Measurements from ENCODE around the gene CFAP99. TPM values are rescaled to one million over a fixed set of nuclear protein-coding genes. Genes with fewer than 3 reads are reported as not detected.

The CFAP99 gene
- total and polyA plus RNA-seq, 2 of the 8 experiments (the other 6 are each of a cell fraction or from before 2014, with no cell fraction given) = not detected

GRCh38 chr4:2395038-2395437 lies 23.7 kb upstream of the CFAP99 start:
- ChIA-PET POLR2A (ENCODE audit: partially characterized antibody) (interaction anchor here (1.4 to 1.5 kb wide), 2 partner anchors 20 to 74 kb away, joined by 3 to 5 read pairs; partner anchors contain the start of gene RNF4), CTCF (ENCODE audit: partially characterized antibody) (interaction anchor here (1.2 to 3.6 kb wide), 3 partner anchors 9 to 33 kb away, joined by 3 to 18 read pairs (median 3); no protein-coding TSS in a partner anchor)
- no peak overlapping the region for H2AFZ ChIP-seq (ENCODE audit: low read length)
- H4K20me1 ChIP-seq (replicated peaks in 1 of 2; ENCODE audit: control insufficient read depth in 1 of 2, insufficient read depth in 2 of 2, low read length in 2 of 2) = no peaks in the 10 kb centered on the region
- no peaks in the 10 kb centered on the region for H3K79me2 ChIP-seq (ENCODE audit: control insufficient read depth in 1 of 2, insufficient read depth in 2 of 2, low read length in 2 of 2)
- H3K9ac ChIP-seq (replicated peaks in 1 of 4; ENCODE audit: extremely low read depth in 1 of 4, low read depth in 3 of 4, low read length in 3 of 4) = no peak overlapping the region
- TF ChIP-seq GTF2F1 (IDR thresholded peaks at IDR 0.05; ENCODE audit: borderline replicate concordance, low read depth, low read length) (no peak), SIRT6 (IDR thresholded peaks at IDR 0.05; ENCODE audit: low read length) (no peak), SP4 (IDR thresholded peaks at IDR 0.05; ENCODE audit: low read length) (no peak), EGR1 (IDR thresholded peaks at IDR 0.05; ENCODE audit: borderline replicate concordance, low read depth, low read length) (no peak), CREB1 (IDR thresholded peaks at IDR 0.05) (no peak), SIX5 (IDR thresholded peaks at IDR 0.05; ENCODE audit: low read depth, low read length) (no peak), TEAD4 (IDR thresholded peaks at IDR 0.05; ENCODE audit: low read depth, low read length) (no peak), JUND (IDR thresholded peaks at IDR 0.05; ENCODE audit: low read length) (no peak), BCL11A (IDR thresholded peaks at IDR 0.05; ENCODE audit: low read depth in 2 of 2, low read length in 2 of 2) (no peak), SAP30 (IDR thresholded peaks at IDR 0.05; ENCODE audit: insufficient read depth, insufficient replicate concordance, low read length) (no peak), SIN3A (conservative IDR thresholded peaks at IDR 0.05 in 1 of 2, IDR thresholded peaks at IDR 0.05 in 1 of 2; ENCODE audit: low read depth in 1 of 2, low read length in 2 of 2) (no peak), BRCA1 (IDR thresholded peaks at IDR 0.05; ENCODE audit: low read depth, low read length) (no peak), TAF7 (optimal IDR thresholded peaks at IDR 0.05; ENCODE audit: borderline replicate concordance, low read depth, low read length) (no peak), POLR2AphosphoS5 (IDR thresholded peaks at IDR 0.05; ENCODE audit: low read depth, low read length) (no peak)
- H3K27me3 ChIP-seq (replicated peaks in 1 of 4; ENCODE audit: control insufficient read depth in 3 of 4, extremely low read depth in 1 of 4, insufficient read depth in 3 of 4, low read length in 3 of 4) = no peaks in the 10 kb centered on the region
- no peak overlapping the region for H3K23ac ChIP-seq (ENCODE audit: insufficient read length)
- H3K18ac ChIP-seq (ENCODE audit: extremely low read depth, low read length) = no peak overlapping the region
- peaks cover 6% of the 10 kb centered on the region; the same call in 1 of the 2 replicates for H3K23me2 ChIP-seq (ENCODE audit: low read depth, low read length)
- no peaks in the 10 kb centered on the region for H3K9me3 ChIP-seq (ENCODE audit: insufficient read depth in 2 of 2, low read depth in 1 of 2, low read length in 1 of 2)
- no peak overlapping the region for H3K56ac ChIP-seq (replicated peaks; ENCODE audit: insufficient read length, low read depth, low read length)
- H3K4me3 ChIP-seq (ENCODE audit: extremely low read depth in 1 of 4, insufficient read depth in 2 of 4, low read depth in 3 of 4, low read length in 4 of 4) = no peak overlapping the region
- H3K27ac ChIP-seq (ENCODE audit: low read depth, low read length) = no peak overlapping the region
- H4K91ac ChIP-seq (replicated peaks; ENCODE audit: insufficient read length, low read length) = peak overlapping the region; percentile 65
- H3K36me3 ChIP-seq (ENCODE audit: control insufficient read depth in 2 of 4, insufficient read depth in 4 of 4, low read length in 3 of 4) = no peaks in the 10 kb centered on the region
- H3K79me1 ChIP-seq (ENCODE audit: low read depth, low read length) = peaks cover 5% of the 10 kb centered on the region
- H2BK12ac ChIP-seq (ENCODE audit: low read depth, low read length) = 0 out of 2 replicates have a peak overlapping the region, but pooled peaks have one; percentile 35
- H4K5ac ChIP-seq (ENCODE audit: insufficient read length, low read depth, low read length) = no peak overlapping the region
- H2BK15ac ChIP-seq (ENCODE audit: low read length) = no peak overlapping the region
- peaks cover 0 to 25% (median 14%) of the 10 kb centered on the region in 4 experiments; a peak in 6 of 7 replicates for H3K4me1 ChIP-seq (replicated peaks in 1 of 4; ENCODE audit: control insufficient read depth in 3 of 4, insufficient read depth in 4 of 4, low read length in 3 of 4)
- no peak overlapping the region for H2BK120ac ChIP-seq (replicated peaks; ENCODE audit: low read depth, low read length)
- no peak for DNase-seq (ENCODE audit: low read depth in 1 of 2, low spot score in 2 of 2)
- no peak overlapping the region for H2AK5ac ChIP-seq (ENCODE audit: low read depth, low read length)
- no peak overlapping the region; the same call in 1 of the 2 replicates for H4K8ac ChIP-seq (ENCODE audit: extremely low read depth, insufficient read depth, low read length)
- no peak overlapping the region for H2BK5ac ChIP-seq (ENCODE audit: low read depth, low read length)
- WGBS, 2 experiments (ENCODE audit: extremely low coverage in 1 of 2, insufficient coverage in 1 of 2, insufficient read length in 1 of 2, insufficient replicate concordance in 2 of 2, low coverage in 1 of 2, low lambda C conversion rate in 2 of 2, missing lambda C conversion rate in 1 of 2) = 86% methylated on average over 9 of the region's 9 CpGs; no CpG with 5 or more reads in 1 of the 2 experiments
- FAIRE-seq = no peak
- H2BK20ac ChIP-seq (ENCODE audit: low read length) = no peak overlapping the region
- no peak overlapping the region for H3K14ac ChIP-seq (ENCODE audit: insufficient read length)
- H3K4ac ChIP-seq (replicated peaks; ENCODE audit: insufficient read length, low read depth, low read length) = no peak overlapping the region
- no peak overlapping the region for H3K4me2 ChIP-seq (ENCODE audit: insufficient read depth in 1 of 2, low read depth in 2 of 2, low read length in 2 of 2)

Data from H1 (cell line).